GM18909 (cell line): ENCODE measurements around the gene REM1.
"Not testable (repeated sequence)": the region's sequence is repeated elsewhere in the genome, so short reads cannot be mapped to it uniquely, and the experiment has no call there.

Experiments
- ATAC-seq: cut with Tn5 transposase; IDR thresholded peaks from one replicate; pipeline ENCODE4 v1.9.1; 2021; ENCODE audit warnings: mild to moderate bottlenecking; ENCODE audit not compliant: unreplicated experiment, poor library complexity

REM1 gene, protein sequence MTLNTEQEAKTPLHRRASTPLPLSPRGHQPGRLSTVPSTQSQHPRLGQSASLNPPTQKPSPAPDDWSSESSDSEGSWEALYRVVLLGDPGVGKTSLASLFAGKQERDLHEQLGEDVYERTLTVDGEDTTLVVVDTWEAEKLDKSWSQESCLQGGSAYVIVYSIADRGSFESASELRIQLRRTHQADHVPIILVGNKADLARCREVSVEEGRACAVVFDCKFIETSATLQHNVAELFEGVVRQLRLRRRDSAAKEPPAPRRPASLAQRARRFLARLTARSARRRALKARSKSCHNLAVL

GRCh38 chr20:31474758-31475427, at the start of gene REM1, which contains the start of gene DEFB124:
Gene REM1, plus strand, starts transcription at chr20:31475288. Its CDS starts 1,158 bp downstream, at chr20:31476446.
Gene DEFB124, minus strand, starts transcription at chr20:31475127. Its CDS starts 2,114 bp downstream, at chr20:31473013.
- no peak for ATAC-seq

DNA sequence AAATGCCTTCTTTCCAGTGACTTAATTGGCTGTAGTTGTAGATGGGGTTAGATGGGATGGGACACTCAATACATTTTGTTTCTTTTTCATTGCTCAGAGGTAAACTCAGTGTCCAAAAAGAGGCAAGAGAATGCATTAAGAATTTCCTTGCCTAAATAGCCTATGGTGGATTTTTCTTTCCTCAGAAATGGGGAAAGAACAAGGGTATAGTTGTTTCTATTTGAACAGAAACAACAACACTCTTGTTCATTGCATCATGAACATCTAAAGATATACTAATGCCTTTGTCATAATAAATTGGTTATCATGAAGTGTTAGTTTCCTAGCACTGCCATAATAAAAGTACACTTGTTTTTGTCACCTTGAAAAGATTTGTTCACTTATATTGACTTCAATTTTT, 49.3 kb upstream of the REM1 start:
- no peak for ATAC-seq

DNA sequence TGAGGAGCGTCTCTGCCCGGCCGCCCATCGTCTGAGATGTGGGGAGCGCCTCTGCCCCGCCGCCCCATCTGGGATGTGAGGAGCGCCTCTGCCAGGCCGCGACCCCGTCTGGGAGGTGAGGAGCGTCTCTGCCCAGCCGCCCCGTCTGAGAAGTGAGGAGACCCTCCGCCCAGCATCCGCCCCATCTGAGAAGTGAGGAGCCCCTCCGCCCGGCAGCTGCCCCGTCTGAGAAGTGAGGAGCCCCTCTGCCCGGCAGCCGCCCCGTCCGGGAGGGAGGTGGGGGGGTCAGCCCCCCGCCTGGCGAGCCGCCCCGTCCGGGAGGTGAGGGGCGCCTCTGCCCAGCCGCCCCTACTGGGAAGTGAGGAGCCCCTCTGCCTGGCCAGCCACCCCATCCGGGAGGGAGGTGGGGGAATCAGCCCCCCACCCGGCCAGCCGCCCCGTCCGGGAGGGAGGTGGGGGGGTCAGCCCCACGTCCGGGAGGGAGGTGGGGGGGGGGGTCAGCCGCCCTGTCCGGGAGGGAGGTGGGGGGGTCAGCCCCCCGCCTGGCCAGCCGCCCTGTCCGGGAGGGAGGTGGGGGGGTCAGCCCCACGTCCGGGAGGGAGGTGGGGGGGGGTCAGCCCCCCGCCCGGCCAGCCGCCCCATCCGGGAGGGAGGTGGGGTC, 48.1 kb upstream of the REM1 start:
- ATAC-seq, result not testable (repeated sequence)

GRCh38 chr20:31427576-31427975, 47.5 kb upstream of the REM1 start:
- not testable (repeated sequence) for ATAC-seq

GRCh38 chr20:31430568-31431115, 44.4 kb upstream of the REM1 start:
- no peak for ATAC-seq

- no peak for ATAC-seq
These were observed 35.0 kb upstream of the REM1 start, which contains the start of gene DEFB123 for GRCh38 chr20:31440012-31440659. Gene DEFB123, plus strand, starts transcription at chr20:31440632. Its CDS starts 67 bp downstream, at chr20:31440699.

DNA sequence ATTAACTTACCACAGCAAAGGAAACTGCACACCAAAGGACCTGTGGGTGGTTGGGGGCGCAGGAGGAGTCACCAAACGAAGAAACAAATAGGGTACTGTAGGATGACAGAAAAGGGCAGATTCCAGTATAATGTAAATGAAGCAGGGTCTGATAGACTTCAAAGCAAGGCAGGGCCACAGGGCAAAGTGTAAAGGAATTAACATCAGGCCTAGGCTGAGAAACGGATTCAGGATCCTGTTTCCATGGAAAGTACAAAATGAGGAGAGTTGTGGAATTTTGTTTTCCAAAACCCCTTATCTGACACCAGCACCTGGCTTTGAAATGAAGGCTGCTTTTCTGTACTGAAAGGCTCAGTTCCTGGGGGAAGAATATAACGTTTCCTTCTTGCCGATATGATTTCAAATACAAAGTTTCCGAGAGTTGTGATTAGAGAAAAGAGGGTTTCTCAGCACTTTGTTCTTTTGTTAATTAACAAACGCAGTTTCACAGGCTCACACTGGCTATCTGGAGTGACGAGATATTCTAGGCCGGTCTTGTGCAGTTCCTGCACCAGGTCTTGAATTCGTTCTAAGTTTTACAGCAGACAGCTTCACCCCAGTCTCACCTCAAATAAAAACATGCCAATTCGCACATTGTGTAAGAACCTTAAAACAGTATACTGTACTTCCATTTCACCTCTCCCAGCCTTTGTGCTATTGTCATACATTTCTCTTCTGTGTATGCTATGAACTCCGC, 28.8 kb upstream of the REM1 start:
- ATAC-seq, result no peak

GRCh38 chr20:31449511-31450414, 25.3 kb upstream of the REM1 start:
- ATAC-seq, result no peak

DNA sequence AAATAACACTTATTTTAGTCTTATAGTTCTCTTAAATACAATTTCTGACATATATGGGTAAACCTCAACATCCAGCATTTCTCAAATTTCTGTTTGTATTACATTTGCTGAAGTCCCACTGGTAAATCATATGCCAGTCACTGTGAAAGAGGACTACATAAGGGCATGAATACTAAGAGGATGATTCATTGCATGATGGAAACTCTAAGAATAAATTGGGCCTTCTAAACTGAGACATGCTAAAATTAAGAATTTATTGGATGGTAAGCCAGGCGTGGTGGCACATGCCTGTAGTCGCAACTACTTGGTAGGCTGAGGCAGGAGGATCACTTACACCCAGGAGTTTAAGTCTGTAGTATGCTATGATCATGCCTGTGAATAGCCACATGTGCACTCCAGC, 22.5 kb upstream of the REM1 start:
- ATAC-seq, result no peak

DNA sequence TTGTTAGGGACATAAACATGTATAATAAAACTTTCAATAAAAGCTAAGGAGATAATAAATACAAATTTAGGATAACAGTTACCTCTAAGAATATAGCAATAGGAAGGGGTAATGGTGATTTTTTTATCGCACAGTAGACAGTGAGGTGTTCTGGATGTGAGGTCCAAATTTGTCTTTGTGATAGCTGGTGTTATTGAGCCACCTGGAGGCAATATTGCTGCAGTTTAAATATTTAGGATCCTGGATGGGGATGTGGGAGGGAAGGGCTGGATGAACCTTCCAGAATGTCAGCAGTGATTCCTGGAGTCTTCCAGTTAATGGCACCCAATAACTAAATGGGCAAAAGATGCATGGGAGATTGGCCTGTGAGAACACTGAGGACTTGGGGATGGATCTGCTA, 20.7 kb upstream of the REM1 start:
- ATAC-seq, result no peak

DNA sequence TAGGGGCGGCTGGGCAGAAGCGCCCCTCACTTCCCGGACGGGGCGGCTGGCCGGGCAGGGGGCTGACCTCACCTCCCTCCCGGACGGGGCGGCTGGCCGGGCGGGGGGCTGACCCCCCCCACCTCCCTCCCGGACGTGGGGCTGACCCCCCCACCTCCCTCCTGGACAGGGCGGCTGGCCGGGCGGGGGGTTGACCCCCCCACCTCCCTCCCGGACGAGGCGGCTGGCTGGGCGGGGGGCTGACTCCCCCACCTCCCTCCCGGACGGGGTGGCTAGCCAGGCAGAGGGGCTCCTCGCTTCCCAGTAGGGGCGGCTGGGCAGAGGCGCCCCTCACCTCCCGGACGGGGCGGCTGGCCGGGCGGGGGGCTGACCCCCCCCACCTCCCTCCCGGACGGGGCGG, 4.1 kb upstream of the REM1 start:
- not testable (repeated sequence) for ATAC-seq

DNA sequence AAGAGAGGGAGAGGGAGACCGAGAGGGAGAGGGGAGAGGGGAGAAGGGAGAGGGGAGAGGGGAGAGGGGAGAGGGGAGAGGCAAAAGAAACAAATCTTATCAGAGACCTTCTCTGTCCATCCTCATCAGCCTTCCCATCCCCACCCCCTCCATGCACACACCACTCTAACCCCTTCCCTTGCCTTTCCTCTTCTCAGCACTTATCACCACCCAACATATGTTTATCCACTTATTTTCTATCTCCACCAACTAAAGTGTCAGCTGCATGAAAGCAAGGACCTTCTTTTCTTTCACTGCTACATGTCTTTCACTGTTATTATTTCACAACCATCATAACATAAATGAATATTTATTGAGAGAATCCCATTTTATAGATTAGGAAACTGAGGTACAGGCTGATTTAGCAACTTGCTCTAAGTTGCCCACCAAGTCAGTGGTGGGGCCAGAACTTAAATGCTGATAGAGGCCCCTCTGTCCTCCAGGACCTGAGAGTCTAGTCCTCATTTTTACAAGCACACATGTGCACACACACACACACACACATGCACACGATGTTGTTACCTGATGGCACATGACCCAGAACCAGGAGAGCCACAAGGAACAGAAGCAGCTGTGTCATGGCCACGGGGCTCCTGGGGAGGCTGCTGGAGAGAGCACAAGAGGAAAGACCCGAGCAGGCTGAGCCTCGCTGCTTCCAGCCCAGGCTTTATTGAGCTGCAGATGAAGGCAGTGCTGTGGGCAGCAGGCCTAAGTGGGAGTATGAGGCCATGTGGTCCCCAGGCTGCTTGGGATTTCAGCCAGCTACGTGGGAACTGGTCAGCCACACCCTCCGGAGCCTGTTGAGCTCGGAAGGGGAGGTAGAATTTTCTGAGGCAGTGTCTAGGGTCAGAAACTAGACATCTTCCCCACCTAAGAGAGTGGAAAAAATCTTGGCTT, 2.4 kb upstream of the REM1 start:
- ATAC-seq, result no peak

DNA sequence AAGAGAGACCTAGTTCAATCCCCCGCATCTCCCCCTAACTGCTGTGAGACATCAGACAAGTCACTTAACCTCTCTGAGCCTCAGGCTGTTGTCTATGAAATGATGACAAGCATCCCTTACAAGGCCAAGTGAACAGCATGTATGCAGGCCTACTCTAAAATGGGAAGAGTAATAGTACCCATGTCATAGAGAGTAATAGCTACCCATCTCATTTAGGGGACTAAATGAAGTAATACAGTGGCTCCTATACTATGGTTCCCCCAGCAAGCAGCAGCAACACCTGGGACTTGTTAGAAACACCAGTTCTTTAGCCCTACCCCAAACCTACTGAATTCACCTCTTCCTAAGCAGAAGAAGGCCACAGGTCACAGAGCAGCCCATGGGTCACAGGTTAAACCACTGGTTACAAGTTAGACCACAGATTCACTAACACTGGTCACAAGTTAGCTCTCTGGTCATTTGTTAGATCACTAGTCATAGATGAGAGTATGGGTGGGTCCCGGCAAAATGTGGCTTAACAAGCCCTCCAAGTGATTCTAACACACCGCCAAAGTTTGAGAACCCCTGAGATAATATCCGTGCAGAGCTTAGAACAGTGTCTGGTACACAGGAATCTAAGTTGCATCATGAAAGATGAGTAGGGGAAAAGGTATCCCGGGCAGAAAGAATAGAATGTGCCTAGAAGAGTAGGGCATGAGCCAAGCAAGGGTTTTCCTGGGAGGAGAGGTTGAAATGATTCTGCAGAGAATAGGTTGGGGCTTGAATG, 1.6 kb upstream of the REM1 start:
- peak; percentile 29 for ATAC-seq

- ATAC-seq, result peak; percentile 73
These were observed 1.0 kb upstream of the REM1 start for GRCh38 chr20:31474097-31474436.

GRCh38 chr20:31475472-31476293, 595 bp downstream of the REM1 start:
- ATAC-seq, result no peak

DNA sequence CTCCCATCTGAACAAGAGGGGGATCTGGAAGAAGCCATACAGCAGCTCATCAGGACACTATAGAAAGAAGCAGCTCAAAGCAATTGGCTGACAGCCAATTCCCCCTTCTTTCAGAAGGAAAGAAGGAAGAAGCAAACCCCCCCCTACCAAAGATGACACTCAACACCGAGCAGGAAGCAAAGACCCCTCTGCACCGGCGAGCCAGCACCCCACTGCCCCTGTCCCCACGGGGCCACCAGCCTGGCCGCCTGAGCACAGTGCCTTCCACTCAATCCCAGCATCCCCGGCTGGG, 1.2 kb downstream of the REM1 start:
- ATAC-seq, result no peak
